AG08395 (cell line): ENCODE results near the gene JMJD1C.
"Not testable (repeated sequence)": the region's sequence is repeated elsewhere in the genome, so short reads cannot be mapped to it uniquely, and the experiment has no call there.

Experiments used
- DNase-seq: peaks from one replicate; pipeline ENCODE4 v3.0.0; 2012; ENCODE audit warnings: mixed read lengths, low spot score

JMJD1C gene, protein sequence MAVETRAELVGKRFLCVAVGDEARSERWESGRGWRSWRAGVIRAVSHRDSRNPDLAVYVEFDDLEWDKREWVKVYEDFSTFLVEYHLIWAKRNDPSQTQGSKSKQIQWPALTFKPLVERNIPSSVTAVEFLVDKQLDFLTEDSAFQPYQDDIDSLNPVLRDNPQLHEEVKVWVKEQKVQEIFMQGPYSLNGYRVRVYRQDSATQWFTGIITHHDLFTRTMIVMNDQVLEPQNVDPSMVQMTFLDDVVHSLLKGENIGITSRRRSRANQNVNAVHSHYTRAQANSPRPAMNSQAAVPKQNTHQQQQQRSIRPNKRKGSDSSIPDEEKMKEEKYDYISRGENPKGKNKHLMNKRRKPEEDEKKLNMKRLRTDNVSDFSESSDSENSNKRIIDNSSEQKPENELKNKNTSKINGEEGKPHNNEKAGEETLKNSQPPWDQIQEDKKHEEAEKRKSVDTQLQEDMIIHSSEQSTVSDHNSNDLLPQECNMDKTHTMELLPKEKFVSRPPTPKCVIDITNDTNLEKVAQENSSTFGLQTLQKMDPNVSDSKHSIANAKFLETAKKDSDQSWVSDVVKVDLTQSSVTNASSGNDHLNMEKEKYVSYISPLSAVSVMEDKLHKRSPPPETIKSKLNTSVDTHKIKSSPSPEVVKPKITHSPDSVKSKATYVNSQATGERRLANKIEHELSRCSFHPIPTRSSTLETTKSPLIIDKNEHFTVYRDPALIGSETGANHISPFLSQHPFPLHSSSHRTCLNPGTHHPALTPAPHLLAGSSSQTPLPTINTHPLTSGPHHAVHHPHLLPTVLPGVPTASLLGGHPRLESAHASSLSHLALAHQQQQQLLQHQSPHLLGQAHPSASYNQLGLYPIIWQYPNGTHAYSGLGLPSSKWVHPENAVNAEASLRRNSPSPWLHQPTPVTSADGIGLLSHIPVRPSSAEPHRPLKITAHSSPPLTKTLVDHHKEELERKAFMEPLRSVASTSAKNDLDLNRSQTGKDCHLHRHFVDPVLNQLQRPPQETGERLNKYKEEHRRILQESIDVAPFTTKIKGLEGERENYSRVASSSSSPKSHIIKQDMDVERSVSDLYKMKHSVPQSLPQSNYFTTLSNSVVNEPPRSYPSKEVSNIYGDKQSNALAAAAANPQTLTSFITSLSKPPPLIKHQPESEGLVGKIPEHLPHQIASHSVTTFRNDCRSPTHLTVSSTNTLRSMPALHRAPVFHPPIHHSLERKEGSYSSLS (N-terminal part only)

DNA sequence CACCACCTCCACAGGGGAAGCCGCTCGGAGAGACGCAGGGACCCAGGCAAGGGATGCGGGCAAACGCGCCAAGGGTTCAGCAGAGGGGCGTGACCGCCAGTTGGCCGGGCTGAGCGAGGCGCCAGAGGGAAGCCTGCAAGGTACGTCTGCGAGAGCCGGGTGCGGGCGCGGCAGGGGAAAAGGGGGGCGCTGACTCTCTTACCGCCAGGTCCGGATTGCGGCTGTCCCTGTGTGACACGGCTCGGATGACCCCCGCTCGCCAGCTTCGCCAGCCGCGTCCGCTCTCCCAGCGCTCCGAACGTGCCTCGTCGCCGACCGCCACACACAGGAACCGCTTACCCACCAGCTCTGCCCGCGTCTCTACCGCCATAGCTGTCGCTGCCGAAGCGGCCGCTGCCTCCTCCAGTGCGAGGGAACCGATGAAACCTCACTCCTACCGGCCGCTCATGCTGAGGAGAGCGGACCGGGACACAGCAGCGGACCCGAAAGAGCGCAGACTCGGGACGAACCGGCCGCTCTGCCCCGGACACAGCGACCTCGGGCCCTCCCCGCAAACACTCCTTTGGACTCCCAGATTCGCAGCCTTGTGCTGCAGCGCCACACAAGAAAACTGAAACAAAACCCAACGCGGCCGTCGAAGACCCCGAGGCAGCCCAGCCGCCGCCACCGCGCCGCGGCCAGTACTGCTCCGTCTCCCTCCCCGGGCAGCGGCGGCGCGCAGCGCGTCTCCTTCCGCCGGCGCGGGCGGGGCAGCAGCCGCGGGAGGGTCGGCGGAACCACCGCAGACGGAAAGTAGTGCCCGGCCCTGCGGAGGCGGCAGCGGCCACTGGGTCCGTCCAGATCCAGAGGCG, at the start of gene JMJD1C:
JMJD1C (minus strand) TSS at position 685 of the 851 bp plus-strand sequence; CDS start at position 370, 315 bp downstream.
- peak; percentile 85 for DNase-seq

DNA sequence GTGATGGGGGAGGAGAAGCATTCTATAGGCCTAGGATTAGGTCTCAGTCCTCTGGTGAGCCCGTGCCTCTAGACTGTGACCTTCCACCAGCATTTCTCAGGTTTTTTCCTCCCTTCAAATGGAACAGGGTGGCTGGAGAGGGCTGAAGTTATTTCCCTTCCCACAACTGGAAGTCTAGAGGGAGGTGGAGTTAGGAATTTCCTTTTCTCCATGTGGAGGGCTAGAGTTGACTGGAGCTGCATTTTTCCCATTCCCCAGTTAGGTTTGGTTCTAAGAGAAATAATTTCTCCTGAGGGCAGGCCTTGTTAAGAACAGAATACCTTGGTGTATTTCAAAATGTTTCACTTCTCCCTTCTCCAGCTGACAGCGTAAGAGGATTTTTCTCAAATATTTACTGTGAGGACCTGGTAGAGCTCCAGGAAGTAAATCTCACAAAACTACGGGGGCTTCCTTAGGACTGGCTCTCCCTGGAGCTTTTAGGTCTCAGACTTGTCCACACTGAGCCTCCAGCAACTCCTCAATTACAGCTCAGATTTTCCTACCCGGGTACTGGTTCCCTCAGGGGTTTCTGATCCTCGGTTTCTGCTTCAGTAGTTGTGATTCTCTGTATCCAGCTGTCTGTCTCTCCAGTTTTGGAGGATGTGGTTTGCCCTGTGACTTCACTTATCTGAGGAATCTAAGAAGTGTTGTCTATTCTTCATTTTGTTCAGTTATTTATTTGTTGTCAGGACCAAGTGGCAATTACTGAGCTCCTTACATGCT, 49.4 kb upstream of the JMJD1C start:
- peak; percentile 45 for DNase-seq

DNA sequence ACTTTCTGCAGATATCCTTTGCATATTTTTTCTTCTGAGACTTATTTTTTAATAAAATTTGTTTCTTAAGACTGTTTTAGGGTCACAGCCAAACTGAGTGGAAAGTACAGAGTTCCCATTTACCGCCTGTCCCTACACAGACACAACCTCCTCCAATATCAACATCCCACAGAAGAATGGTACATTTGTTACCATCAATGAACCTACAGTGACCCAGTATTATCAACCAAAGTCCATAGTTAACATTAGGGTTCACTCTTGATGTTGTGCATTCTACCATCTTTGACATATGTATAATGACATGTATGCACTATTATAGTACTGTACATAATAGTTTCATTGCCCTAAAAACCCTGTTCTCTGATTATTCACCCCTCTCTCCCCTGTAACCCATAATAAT, 40.8 kb upstream of the JMJD1C start:
- no peak for DNase-seq

DNA sequence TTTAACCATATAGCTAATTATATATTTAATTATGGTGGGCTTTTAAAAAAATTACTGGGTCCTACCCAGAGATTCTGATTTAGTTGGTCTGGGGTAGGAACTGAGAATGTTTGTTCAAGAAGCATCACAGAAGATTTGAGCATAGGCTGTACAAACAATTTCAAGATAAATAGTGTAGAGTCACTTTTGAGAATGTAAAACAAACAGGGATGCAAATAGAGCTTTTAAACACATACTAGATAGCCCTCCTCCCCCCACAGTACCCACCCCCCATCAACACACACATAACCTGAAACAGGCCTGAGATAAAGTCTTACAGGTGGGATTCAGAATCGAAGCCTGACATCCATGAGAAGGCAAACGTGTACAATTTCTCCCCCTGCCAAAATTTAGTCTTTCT, 39.8 kb upstream of the JMJD1C start:
- no peak for DNase-seq

DNA sequence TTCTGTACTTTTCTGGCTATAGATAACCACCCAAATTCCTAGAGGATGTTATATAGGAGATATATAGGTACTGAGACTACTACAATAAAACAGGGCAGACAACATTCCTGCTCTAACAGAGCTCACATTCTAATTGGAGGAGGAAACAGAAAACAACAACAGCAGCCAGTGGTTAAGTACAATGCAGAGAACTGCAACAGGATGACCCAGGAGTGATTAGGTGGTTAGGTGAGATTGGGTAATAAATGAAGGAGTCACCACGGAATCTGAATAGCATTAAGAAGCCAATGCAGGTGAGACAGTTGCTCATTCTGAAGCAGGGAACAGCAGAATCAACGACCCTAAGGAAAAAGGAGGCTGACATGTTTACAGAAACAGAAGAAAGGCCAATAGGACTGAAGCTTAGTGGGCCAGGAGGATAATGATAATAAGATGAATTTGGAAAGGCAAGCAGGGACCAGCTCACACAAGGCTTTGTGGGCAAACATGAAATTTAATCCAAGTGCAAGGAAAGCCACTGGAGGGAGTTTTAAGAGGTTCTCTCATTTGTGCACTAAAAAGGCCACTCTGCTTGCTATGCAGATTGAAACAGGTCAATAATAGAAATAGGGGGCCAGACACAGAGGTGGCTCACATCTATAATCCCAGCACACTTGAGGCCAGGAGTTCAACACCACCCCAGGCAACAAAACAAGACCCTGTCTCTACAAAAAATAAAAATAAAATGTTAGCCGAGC, 38.5 kb upstream of the JMJD1C start:
- no peak for DNase-seq

DNA sequence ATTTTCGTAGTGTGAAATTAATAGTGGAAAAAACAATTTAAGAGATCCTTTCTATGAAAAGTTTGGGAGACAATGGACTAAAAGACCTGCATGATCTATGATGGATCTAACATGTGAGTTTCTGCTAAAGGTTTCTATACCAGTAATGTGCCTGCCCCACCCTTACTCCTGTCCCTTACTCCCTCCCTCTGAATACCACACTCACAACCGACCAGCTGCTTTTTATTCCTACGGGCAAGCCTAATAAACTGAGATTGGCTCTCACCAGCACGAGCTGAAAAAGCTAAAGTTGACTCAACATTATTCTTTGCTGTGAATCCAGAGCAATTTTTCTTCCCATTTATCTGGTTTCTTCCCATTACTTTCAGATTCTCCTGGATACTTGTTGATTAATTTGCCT, 37.6 kb upstream of the JMJD1C start:
- no peak for DNase-seq

DNA sequence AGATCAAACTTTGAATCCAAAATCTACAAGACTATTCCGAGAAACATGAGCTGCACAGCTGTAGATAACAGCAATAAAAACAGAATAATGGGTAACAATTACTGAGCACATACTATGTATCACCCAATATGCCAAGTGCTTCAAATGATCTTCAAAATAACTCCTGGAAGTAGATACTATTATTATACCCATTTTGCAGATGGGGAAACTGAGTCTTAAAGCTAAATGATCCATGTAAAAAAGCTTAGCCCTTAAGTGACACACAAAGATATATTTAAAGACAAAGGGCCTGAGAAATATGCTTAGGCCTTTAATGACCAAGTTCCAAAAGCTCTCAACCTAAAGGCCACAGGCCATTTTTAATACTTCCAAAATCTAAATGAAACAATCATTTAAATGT, 37.1 kb upstream of the JMJD1C start:
- no peak for DNase-seq

DNA sequence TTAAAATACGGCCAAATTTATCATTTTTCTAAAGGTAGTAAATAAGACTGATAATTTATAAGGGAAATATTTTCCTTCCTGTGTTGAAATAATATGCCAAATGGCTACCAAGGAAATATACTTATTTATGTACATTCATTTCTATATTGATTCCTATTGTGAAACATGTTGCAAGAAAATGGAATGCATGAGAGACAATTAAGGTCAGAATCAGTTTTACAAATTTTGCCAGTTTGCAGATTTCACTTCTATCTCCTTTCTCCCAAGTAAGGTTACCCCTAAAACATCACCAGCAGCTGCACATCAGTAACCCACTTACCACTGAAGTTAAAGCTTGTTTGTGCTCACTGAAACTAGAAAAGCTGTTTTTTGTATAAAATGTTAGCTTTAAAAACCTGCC, 36.2 kb upstream of the JMJD1C start:
- DNase-seq: no peak

DNA sequence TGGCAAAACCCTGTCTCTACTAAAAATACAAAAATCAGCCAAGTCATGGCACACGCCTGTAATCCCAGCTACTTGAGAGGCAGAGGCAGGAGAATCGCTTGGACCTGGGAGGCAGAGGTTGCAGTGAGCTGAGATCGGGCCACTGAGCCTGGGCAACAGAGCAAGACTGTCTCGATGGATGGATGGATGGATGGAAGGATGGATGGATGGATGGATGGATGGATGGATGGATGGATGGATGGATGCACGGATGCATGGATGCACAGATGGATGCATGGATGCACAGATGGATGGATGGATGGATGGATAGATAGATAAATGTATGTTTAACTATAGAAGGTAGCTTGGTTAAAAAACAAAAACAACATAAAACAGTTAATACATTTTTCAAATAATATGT, 34.8 kb upstream of the JMJD1C start:
- not testable (repeated sequence) for DNase-seq

DNA sequence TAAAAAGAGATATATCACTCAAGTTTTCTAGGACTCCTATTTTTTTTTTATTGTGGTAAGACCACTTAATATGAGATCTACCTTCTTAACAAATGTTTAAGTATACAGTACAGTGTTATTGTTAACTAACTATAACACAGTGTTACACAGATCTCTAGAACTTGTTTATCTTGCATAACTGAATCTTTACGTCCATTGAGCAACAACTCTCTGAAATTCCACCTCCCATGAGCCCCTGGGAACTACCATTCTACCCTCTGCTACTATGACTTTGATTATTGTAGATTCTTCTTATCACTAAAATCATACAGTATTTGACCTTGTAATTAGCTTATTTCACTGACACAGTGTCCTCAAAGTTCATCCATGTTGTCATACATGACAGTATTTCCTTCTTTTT, 32.9 kb upstream of the JMJD1C start:
- no peak for DNase-seq

DNA sequence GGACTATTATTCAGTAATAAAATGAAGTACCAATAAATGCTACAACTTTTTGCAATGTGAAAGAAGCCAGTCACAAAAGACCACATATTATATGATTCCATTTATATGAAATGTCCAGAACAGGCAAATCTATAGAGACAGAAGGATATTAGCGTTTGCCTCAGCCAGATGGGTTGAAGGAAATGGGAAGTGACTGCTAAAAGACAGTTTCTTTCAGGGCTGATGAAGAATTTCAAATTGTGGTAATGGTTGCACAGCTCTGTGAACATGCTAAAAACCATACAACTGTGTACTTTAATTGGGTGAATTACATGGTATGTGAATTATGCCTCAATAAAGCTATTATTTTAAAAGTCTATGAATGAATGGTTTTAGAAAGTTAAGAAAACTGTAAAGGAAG, 31.5 kb upstream of the JMJD1C start:
- no peak for DNase-seq

DNA sequence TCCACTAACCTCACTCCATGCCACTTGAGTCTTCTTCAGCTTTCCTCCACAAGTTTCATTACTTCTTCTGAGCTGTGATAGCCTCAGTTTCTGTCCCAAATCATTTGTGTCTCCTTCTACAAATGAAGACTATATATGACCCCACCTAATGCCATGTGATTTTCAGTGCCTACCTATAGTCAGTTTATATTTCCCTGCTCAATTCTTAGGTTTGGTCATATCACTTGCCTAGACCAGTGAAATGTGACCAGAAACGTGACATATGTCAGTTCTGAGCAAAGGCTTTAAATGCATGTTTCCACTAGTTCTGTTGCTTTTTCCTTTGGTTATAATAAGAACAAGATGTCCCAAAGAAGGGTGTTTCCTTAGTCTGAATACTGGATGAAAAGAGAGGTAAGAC, 30.8 kb upstream of the JMJD1C start:
- DNase-seq: no peak

DNA sequence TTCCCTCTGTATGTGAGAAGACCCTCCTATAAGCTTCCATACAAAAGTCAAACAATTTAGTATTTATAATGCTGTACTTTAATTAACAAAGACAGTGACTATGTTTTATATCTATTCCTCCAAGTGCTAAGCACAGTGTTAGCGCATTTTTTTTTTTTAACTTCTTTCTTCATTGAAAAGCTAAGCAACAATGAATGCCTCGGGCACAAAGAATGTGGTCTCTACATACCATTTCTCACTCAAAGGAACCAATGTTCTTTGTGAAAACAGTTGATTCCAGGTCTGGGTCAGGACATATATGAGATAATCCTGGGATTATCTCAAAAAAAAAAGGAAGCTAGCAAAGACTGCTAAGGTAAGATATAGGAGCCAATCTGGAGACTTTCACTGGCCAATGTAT, 29.2 kb upstream of the JMJD1C start:
- no peak for DNase-seq

DNA sequence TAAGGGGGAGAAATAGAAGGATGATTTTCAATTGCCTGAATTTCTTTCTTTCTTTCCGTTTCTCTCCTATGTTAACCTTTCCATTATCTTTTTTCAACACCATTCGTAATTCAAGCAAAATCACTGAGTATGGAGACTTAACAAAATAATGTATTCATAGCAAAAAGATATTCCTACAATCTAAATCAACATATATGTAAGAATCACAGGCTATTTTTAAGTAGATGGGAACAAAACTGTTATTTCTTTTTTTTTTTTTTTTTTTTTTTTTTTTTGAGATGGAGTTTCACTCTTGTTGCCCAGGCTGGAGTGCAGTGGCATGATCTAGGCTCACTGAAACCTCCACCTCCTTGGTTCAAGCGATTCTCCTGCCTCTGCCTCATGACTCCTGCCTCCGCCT, 27.2 kb upstream of the JMJD1C start:
- DNase-seq: no peak

DNA sequence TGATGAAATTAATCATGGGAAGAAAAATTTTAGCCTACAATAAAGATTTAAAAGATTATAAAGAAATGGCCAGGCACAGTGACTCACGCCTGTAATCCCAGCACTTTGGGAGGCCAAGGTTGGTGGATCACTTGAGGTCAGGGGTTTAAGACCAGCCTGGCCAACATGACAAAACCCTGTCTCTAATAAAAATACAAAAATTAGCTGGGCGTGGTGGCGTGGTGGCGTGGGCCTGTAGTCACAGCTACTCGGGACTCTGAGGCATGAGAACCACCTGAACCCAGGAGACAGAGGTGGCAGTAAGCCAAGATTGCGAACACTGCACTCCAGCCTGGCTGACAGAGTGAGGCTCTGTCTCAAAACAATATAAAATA, 26.5 kb upstream of the JMJD1C start:
- DNase-seq: not testable (repeated sequence)

DNA sequence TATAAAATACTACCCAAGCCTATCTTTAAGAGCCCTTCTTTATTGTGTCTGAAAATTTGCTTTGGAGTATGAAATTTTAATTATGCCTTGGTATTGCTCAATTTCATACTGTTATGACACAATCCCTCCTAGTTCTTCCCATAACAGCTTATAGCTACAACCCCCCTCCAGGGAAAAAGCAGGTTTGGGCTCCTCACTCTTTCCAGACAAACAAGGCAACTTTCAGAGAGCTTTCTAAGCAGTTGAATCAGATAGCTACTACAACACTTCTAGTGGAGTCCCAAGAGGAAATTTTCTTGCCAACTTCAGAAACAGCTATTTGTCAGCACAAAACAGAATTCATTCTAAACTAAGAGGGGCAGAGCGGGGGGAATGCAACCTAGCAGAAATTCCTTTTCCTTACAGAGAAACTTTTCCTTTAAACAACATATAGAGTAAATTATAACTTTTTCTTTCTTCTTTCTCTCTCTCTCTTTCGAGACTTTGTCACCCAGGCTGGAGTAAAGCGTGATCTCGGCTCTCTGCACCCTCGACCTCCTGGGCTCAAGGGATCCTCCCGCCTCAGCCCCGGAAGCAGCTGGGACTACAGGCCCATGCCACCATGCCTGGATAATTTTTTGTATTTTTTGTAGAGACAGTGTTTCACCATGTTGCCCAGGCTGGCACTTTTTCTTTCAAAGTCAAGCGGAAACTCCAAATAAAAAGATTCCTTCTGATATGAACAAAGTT, 26.0 kb upstream of the JMJD1C start:
- DNase-seq: peak; percentile 65

DNA sequence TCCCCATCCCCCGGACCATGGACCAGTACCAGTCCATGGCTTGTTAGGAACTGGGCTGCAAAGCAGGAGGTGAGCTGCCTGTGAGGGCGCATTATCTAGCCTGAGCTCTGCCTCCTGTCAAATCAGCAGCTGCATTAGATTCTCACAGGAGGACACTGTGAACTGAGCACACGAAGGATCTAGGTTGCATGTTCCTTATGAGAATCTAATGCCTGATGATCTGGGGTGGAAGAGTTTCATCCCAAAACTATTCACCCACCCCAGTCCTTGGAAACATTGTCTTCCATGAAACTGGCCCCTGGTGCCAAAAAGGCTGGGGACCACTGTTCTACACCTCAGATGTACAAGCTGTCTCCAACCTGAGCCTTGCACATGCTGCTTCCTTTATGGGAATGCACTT, 24.1 kb upstream of the JMJD1C start:
- DNase-seq: no peak

DNA sequence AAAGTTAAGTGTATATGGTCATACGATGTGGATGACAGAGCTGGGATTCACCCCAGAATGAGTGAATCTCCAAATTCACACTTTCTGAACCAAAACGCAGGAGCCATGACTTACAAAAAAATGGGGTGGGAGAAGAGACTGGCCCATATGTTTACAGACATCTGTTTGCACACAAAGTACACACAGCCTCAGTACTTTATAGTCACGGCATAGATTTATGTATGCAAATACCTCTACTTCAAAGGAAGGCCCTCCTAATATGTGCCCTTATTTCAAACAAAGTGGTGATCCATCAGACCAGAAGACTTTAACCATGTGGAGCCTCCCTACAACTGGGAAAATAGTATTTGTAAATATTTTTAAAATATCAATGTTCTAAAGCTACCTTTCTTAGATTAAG, 22.2 kb upstream of the JMJD1C start:
- no peak for DNase-seq

DNA sequence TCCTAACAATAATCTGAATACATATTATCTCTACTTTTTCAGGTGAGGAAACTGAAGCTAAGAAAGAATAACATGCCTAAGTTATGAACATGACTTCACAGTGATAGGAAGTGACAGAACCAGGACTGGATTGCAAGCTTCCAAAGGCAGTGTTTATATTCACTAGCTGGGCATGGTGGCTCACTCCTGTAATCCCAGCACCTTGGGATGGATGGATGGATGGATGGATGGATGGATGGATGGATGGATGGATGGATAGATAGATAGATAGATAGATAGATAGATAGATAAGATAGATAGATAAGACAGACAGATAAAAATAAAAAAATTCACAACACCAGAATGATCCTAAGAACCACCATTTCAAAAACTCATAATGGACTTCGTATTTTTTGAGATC, 18.2 kb upstream of the JMJD1C start:
- DNase-seq: no peak
